A549 (cell line): ENCODE data around the gene ZBTB39. TPM values are rescaled to one million over a fixed set of nuclear protein-coding genes. Genes with fewer than 3 reads are reported as not detected.

Source experiments
- ATAC-seq, 2 experiments: fragments of 200-7000 bp in 1 of 2; fragments of >200 bp in 1 of 2; cut with Nextera tagmentation in 1 of 2; cut with Tn5 transposase in 1 of 2; 3 replicates each; pipeline versions ENCODE4 v1.8.0 to v1.9.1; 2018 to 2020; ENCODE audit warnings: mild to moderate bottlenecking in 1 of 2, moderate library complexity in 1 of 2
- CTCF ChIA-PET: fragments of 300-600 bp; sonication (Branson Sonifier 250); formaldehyde crosslinking; extraction: SDS; loops from one replicate; lab custom pipeline; 2021; ENCODE audit warnings: antibody characterized with exemption, inconsistent platforms; lab: Yijun Ruan, JAX
- POLR2A ChIA-PET: fragments of 350-600 bp; formaldehyde crosslinking; extraction: SDS; loops from one replicate; lab custom pipeline; 2021; ENCODE audit warnings: antibody characterized with exemption, inconsistent platforms; lab: Yijun Ruan, JAX
- DNase-seq, 2 experiments: peaks; one replicate each; pipeline versions ENCODE4 v3.0.0 to v3.0.0-alpha.2; 2011 to 2016; ENCODE audit warnings: low read depth in 1 of 2, low spot score in 1 of 2
- FAIRE-seq: peaks from 2 replicates; lab custom pipeline; 2011; peaks lifted over from hg19 to GRCh38; lab: Jason Lieb, UNC
- H3K27ac ChIP-seq, 2 experiments: fragments of >200 bp; sonication (Bioruptor Twin); formaldehyde crosslinking; 3 replicates each; pipeline ENCODE4 v1.5.1; 2016 to 2017
- H3K4me1 ChIP-seq: fragments of >200 bp; sonication (Bioruptor Twin); formaldehyde crosslinking; 3 replicates; pipeline ENCODE4 v1.6.1; 2016
- H3K4me2 ChIP-seq: fragments of >200 bp; sonication (Bioruptor Twin); formaldehyde crosslinking; 3 replicates; pipeline ENCODE4 v1.6.1; 2016
- H3K4me3 ChIP-seq: fragments of >200 bp; sonication (Bioruptor Twin); formaldehyde crosslinking; 3 replicates; pipeline ENCODE4 v1.5.1; 2016
- H3K9me3 ChIP-seq: fragments of >200 bp; sonication (Bioruptor Twin); formaldehyde crosslinking; 3 replicates; pipeline ENCODE4 v1.6.1; 2016
- BCL3 ChIP-seq: fragments of >200 bp; sonication (Bioruptor Twin); formaldehyde crosslinking; IDR thresholded peaks from 3 replicates; pipeline ENCODE4 v1.6.1; 2016
- CBX8 ChIP-seq: fragments of 200-600 bp; sonication (generic); IDR thresholded peaks from 2 replicates; pipeline ENCODE4 v1.6.1; 2016
- E2F6 ChIP-seq: IDR thresholded peaks from 2 replicates; pipeline ENCODE4 v1.6.1; 2012; ENCODE audit warnings: low read depth, borderline replicate concordance
- EHMT2 ChIP-seq: fragments of 200-600 bp; sonication (generic); IDR thresholded peaks from 2 replicates; pipeline ENCODE4 v1.6.1; 2016; ENCODE audit warnings: antibody characterized with exemption, low read depth, mild to moderate bottlenecking, moderate library complexity
- FOSB ChIP-seq: fragments of 250-450 bp; sonication (Bioruptor Pico); IDR thresholded peaks from 2 replicates; pipeline ENCODE4 v1.5.0; 2020; ENCODE audit warnings: mild to moderate bottlenecking, moderate library complexity
- FOXS1 ChIP-seq: fragments of 250-450 bp; sonication (Bioruptor Pico); IDR thresholded peaks from 2 replicates; pipeline ENCODE4 v1.5.0; 2020; ENCODE audit warnings: mild to moderate bottlenecking, moderate library complexity
- GATA3 ChIP-seq: IDR thresholded peaks from 2 replicates; pipeline ENCODE4 v1.6.1; 2012; ENCODE audit warnings: borderline replicate concordance
- HES2 ChIP-seq: fragments of >200 bp; sonication (Bioruptor Twin); formaldehyde crosslinking; IDR thresholded peaks from 2 replicates; pipeline ENCODE4 v1.6.1; 2016
- HOXB5 ChIP-seq: fragments of 250-450 bp; sonication (Bioruptor Pico); IDR thresholded peaks from 2 replicates; pipeline ENCODE4 v1.5.0; 2020; ENCODE audit warnings: mild to moderate bottlenecking, moderate library complexity
- JUN ChIP-seq, 2 experiments: fragments of >200 bp; sonication (Bioruptor Twin); formaldehyde crosslinking; IDR thresholded peaks; 2 replicates in 1 of 2; 3 replicates in 1 of 2; pipeline ENCODE4 v1.6.1; 2016 to 2017
- JUNB ChIP-seq: fragments of >200 bp; sonication (Bioruptor Twin); formaldehyde crosslinking; IDR thresholded peaks from 2 replicates; pipeline ENCODE4 v1.6.1; 2016
- KDM1A ChIP-seq: fragments of 200-600 bp; sonication (generic); IDR thresholded peaks from 2 replicates; pipeline ENCODE4 v1.6.1; 2016; ENCODE audit warnings: low read depth, mild to moderate bottlenecking
- MAFK ChIP-seq: fragments of 450-650 bp; IDR thresholded peaks from 2 replicates; pipeline ENCODE4 v1.6.1; 2014; ENCODE audit not compliant: partially characterized antibody
- NFE2L2 ChIP-seq: fragments of 150-350 bp; conservative IDR thresholded peaks from 2 replicates; pipeline ENCODE4 v1.6.1; 2014; ENCODE audit warnings: low read length
- NPAS2 ChIP-seq: fragments of 250-450 bp; sonication (Bioruptor Pico); IDR thresholded peaks from 2 replicates; pipeline ENCODE4 v1.8.0; 2022; ENCODE audit warnings: mild to moderate bottlenecking, moderate library complexity, borderline replicate concordance
- PBX3 ChIP-seq: IDR thresholded peaks from 2 replicates; pipeline ENCODE4 v1.6.1; 2012
- PHF8 ChIP-seq: fragments of 200-600 bp; sonication (generic); IDR thresholded peaks from 2 replicates; pipeline ENCODE4 v1.6.1; 2016; ENCODE audit warnings: low read depth, mild to moderate bottlenecking, antibody characterized with exemption, moderate library complexity, borderline replicate concordance
- POLR2AphosphoS2 ChIP-seq: conservative IDR thresholded peaks from 2 replicates; pipeline ENCODE4 v1.6.1; 2012; ENCODE audit warnings: low read length, improper control_type of control experiment, inconsistent platforms
- RAD21 ChIP-seq, 2 experiments: fragments of >200 bp in 1 of 2; sonication (Bioruptor Twin) in 1 of 2; formaldehyde crosslinking in 1 of 2; IDR thresholded peaks in 1 of 2; conservative IDR thresholded peaks in 1 of 2; 2 replicates in 1 of 2; 3 replicates in 1 of 2; pipeline ENCODE4 v1.6.1; 2012 to 2018; ENCODE audit warnings: inconsistent platforms in 1 of 2
- REST ChIP-seq: fragments of 200-600 bp; sonication (generic); IDR thresholded peaks from 2 replicates; pipeline ENCODE4 v1.6.1; 2016; ENCODE audit warnings: antibody characterized with exemption, mild to moderate bottlenecking, moderate library complexity
- SMC3 ChIP-seq: fragments of >200 bp; sonication (Bioruptor Twin); formaldehyde crosslinking; IDR thresholded peaks from 3 replicates; pipeline ENCODE4 v1.6.1; 2018; ENCODE audit warnings: inconsistent platforms
- SREBF2 ChIP-seq: fragments of 450-650 bp; IDR thresholded peaks from 2 replicates; pipeline ENCODE4 v1.6.1; 2014; ENCODE audit warnings: mild to moderate bottlenecking, moderate library complexity
- TP53 ChIP-seq: fragments of 250-450 bp; sonication (Bioruptor Pico); IDR thresholded peaks from 2 replicates; pipeline ENCODE4 v1.5.0; 2021; ENCODE audit warnings: mild to moderate bottlenecking, moderate library complexity
- ZC3H11A ChIP-seq: fragments of 450-650 bp; IDR thresholded peaks from 2 replicates; pipeline ENCODE4 v1.6.1; 2014; ENCODE audit warnings: antibody characterized with exemption, mild to moderate bottlenecking
- ZNF302 ChIP-seq: fragments of 250-450 bp; sonication (Bioruptor Pico); IDR thresholded peaks from 2 replicates; pipeline ENCODE4 v1.9.0; 2021; ENCODE audit warnings: inconsistent platforms, mild to moderate bottlenecking, moderate library complexity
- WGBS: methylation state at CpG from one replicate; pipeline ENCODE4 v1.1.6; 2017; ENCODE audit errors: missing lambda C conversion rate; 5-methylcytosine and 5-hydroxymethylcytosine counted together
- polyA plus RNA-seq, 4 experiments: library from polyadenylated mRNA; depleted of rRNA in 3 of 4; stranded (reverse); fragments of >200 nt; fragmentation: RNase III in 1 of 4; extraction: RNeasy Plus Mini Kit Qiagen cat#74134 plus additional on column Dnase treatment in 1 of 4; gene quantifications; 2 replicates in 3 of 4; 3 replicates in 1 of 4; pipeline ENCODE4 v1.2.3, GENCODE V29; 2011 to 2017

Gene ZBTB39
- polyA plus RNA-seq, 2 of the 4 experiments (the other 2 are of a cell fraction), result 4.7 to 9.5 TPM

- CTCF ChIA-PET, result interaction anchor here (0.8 to 2.8 kb wide), 5 partner anchors 24 to 223 kb away, joined by 3 to 12 read pairs (median 6); partner anchors contain the start of genes STAT6 and ZBTB39
- H3K4me3 ChIP-seq, result no peak overlapping the region
- no peak overlapping the region for H3K4me2 ChIP-seq
- no peak for DNase-seq
- peaks cover 4% of the 10 kb centered on the region; the same call in 2 of the 3 replicates for H3K4me1 ChIP-seq
- TF ChIP-seq FOSB (CRISPR knock-in tag), result no peak
- no peak for TF ChIP-seq JUN (IDR thresholded peaks at IDR 0.05)
- TF ChIP-seq MAFK, result no peak
- no peak for TF ChIP-seq SMC3
- no peak for TF ChIP-seq PBX3
- TF ChIP-seq ZNF302 (CRISPR knock-in tag), result no peak
- TF ChIP-seq NPAS2 (CRISPR knock-in tag), result no peak
- no peak for TF ChIP-seq ZC3H11A
- no peak for TF ChIP-seq PHF8
- TF ChIP-seq, all 56 proteins: peak for 0
- ATAC-seq, result no peak
- FAIRE-seq, result no peak
- Histone ChIP-seq H3K9me3 (no peaks in the 10 kb centered on the region), H3K27ac (no peak overlapping the region)
- POLR2A ChIA-PET, result no interaction called here
- 82% methylated on average over 4 of the region's 4 CpGs for WGBS
Measured at GRCh38 chr12:56980941-56981530, 25.3 kb downstream of the ZBTB39 start.

- Histone ChIP-seq H3K9me3 (no peaks in the 10 kb centered on the region), H3K4me3 (no peak overlapping the region), H3K27ac (no peak overlapping the region), H3K4me2 (no peak overlapping the region), H3K4me1 (no peaks in the 10 kb centered on the region)
- WGBS, result 87% methylated on average over 6 of the region's 6 CpGs
- CTCF ChIA-PET, result interaction anchor here (2.1 kb wide), 1 partner anchor 140 kb away, joined by 7 read pairs; no protein-coding TSS in a partner anchor
- POLR2A ChIA-PET, result no interaction called here
- no peak for FAIRE-seq
- TF ChIP-seq GATA3 (no peak), JUNB (no peak), ZC3H11A (no peak), E2F6 (no peak), CBX8 (no peak), NFE2L2 (no peak), EHMT2 (no peak), FOXS1 (no peak), HES2 (no peak), TP53 (CRISPR knock-in tag) (no peak)
- DNase-seq, result no peak
- no peak for ATAC-seq
Measured at GRCh38 chr12:56980268-56980667, 26.1 kb downstream of the ZBTB39 start.

GRCh38 chr12:56979628-56980027 is 26.7 kb downstream of the ZBTB39 start:
- ATAC-seq (no peak), FAIRE-seq (no peak), DNase-seq (no peak)
- Histone ChIP-seq H3K4me2 (no peak overlapping the region), H3K27ac (no peak overlapping the region), H3K4me1 (no peaks in the 10 kb centered on the region), H3K9me3 (no peaks in the 10 kb centered on the region), H3K4me3 (no peak overlapping the region)
- CTCF ChIA-PET, result interaction anchor here (1.2 to 2.1 kb wide), 2 partner anchors 8 to 140 kb away, joined by 7 read pairs; no protein-coding TSS in a partner anchor
- 87% methylated on average over 3 of the region's 3 CpGs for WGBS
- POLR2A ChIA-PET, result no interaction called here
- TF ChIP-seq GATA3 (no peak), ZNF302 (CRISPR knock-in tag) (no peak), RAD21 (conservative IDR thresholded peaks at IDR 0.05 in 1 of 2, IDR thresholded peaks at IDR 0.05 in 1 of 2) (no peak), POLR2AphosphoS2 (no peak), REST (no peak), EHMT2 (no peak), NFE2L2 (no peak), PHF8 (no peak), HES2 (no peak), HOXB5 (CRISPR knock-in tag) (no peak), SREBF2 (no peak), BCL3 (no peak), SMC3 (no peak), KDM1A (no peak)
